Measurements from ENCODE around the gene TBCB.

TBCB gene

DNA sequence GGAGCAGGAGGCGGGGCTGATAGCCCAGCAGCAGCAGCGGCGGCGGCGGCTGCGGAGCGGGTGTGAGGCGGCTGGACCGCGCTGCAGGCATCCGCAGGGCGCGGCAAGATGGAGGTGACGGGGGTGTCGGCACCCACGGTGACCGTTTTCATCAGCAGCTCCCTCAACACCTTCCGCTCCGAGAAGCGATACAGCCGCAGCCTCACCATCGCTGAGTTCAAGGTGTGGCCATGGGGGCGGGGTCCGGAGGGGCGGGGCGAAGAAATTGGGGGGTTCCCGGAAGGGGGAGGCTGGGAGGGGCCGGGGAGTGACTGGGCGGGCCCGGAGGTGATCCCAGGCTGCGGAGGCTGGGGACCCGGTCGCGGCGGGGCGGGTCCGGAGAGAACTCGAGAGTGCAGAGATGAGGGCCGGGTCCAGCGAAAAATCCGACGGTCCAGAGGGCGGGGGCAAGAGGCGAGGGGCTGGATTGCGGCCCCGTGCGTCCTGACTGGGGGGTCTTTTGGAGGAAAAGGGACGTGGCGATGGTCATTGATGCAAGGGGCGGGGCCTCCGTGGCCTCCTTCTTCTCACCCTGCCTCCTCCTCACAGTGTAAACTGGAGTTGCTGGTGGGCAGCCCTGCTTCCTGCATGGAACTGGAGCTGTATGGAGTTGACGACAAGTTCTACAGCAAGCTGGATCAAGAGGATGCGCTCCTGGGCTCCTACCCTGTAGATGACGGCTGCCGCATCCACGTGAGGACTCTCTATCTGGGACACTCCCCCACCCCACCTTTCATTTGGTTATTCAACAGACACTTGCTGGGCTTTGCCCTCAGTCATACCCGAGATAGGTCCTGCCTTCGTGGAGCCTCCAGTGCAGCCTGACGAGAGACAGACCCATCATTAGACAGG, at the start of gene TBCB (continued):
- TF ChIP-seq, protein P1, sequence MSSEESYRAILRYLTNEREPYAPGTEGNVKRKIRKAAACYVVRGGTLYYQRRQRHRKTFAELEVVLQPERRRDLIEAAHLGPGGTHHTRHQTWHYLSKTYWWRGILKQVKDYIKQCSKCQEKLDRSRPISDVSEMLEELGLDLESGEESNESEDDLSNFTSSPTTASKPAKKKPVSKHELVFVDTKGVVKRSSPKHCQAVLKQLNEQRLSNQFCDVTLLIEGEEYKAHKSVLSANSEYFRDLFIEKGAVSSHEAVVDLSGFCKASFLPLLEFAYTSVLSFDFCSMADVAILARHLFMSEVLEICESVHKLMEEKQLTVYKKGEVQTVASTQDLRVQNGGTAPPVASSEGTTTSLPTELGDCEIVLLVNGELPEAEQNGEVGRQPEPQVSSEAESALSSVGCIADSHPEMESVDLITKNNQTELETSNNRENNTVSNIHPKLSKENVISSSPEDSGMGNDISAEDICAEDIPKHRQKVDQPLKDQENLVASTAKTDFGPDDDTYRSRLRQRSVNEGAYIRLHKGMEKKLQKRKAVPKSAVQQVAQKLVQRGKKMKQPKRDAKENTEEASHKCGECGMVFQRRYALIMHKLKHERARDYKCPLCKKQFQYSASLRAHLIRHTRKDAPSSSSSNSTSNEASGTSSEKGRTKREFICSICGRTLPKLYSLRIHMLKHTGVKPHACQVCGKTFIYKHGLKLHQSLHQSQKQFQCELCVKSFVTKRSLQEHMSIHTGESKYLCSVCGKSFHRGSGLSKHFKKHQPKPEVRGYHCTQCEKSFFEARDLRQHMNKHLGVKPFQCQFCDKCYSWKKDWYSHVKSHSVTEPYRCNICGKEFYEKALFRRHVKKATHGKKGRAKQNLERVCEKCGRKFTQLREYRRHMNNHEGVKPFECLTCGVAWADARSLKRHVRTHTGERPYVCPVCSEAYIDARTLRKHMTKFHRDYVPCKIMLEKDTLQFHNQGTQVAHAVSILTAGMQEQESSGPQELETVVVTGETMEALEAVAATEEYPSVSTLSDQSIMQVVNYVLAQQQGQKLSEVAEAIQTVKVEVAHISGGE (tag by site-specific recombination; conservative IDR thresholded peaks at IDR 0.05; ENCODE audit: low read depth) = peak; percentile 61
- TF ChIP-seq ZNF529 (tag by site-specific recombination; IDR thresholded peaks at IDR 0.05; ENCODE audit: insufficient replicate concordance) = no peak
- no peak; the same call in 1 of the 2 replicates for TF ChIP-seq ZNF10 (tag by site-specific recombination; IDR thresholded peaks at IDR 0.05)
- peak; percentile 95 for TF ChIP-seq KLF7 (tag by site-specific recombination; IDR thresholded peaks at IDR 0.05; ENCODE audit: borderline replicate concordance)
- TF ChIP-seq, protein P2, sequence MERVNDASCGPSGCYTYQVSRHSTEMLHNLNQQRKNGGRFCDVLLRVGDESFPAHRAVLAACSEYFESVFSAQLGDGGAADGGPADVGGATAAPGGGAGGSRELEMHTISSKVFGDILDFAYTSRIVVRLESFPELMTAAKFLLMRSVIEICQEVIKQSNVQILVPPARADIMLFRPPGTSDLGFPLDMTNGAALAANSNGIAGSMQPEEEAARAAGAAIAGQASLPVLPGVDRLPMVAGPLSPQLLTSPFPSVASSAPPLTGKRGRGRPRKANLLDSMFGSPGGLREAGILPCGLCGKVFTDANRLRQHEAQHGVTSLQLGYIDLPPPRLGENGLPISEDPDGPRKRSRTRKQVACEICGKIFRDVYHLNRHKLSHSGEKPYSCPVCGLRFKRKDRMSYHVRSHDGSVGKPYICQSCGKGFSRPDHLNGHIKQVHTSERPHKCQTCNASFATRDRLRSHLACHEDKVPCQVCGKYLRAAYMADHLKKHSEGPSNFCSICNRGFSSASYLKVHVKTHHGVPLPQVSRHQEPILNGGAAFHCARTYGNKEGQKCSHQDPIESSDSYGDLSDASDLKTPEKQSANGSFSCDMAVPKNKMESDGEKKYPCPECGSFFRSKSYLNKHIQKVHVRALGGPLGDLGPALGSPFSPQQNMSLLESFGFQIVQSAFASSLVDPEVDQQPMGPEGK (tag by site-specific recombination; IDR thresholded peaks at IDR 0.05) = peak; percentile 97
- peak; percentile 66 for TF ChIP-seq ZNF501 (tag by site-specific recombination; IDR thresholded peaks at IDR 0.05)
- TF ChIP-seq, protein P3, sequence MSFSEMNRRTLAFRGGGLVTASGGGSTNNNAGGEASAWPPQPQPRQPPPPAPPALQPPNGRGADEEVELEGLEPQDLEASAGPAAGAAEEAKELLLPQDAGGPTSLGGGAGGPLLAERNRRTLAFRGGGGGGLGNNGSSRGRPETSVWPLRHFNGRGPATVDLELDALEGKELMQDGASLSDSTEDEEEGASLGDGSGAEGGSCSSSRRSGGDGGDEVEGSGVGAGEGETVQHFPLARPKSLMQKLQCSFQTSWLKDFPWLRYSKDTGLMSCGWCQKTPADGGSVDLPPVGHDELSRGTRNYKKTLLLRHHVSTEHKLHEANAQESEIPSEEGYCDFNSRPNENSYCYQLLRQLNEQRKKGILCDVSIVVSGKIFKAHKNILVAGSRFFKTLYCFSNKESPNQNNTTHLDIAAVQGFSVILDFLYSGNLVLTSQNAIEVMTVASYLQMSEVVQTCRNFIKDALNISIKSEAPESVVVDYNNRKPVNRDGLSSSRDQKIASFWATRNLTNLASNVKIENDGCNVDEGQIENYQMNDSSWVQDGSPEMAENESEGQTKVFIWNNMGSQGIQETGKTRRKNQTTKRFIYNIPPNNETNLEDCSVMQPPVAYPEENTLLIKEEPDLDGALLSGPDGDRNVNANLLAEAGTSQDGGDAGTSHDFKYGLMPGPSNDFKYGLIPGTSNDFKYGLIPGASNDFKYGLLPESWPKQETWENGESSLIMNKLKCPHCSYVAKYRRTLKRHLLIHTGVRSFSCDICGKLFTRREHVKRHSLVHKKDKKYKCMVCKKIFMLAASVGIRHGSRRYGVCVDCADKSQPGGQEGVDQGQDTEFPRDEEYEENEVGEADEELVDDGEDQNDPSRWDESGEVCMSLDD (tag by site-specific recombination; IDR thresholded peaks at IDR 0.05) = peak; percentile 98
- no peak for TF ChIP-seq ZNF350 (tag by site-specific recombination; IDR thresholded peaks at IDR 0.05)
- TF ChIP-seq, protein P4, sequence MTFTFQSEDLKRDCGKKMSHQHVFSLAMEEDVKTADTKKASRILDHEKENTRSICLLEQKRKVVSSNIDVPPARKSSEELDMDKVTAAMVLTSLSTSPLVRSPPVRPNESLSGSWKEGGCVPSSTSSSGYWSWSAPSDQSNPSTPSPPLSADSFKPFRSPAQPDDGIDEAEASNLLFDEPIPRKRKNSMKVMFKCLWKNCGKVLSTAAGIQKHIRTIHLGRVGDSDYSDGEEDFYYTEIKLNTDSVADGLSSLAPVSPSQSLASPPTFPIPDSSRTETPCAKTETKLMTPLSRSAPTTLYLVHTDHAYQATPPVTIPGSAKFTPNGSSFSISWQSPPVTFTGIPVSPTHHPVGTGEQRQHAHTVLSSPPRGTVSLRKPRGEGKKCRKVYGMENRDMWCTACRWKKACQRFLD (tag by site-specific recombination; IDR thresholded peaks at IDR 0.05) = no peak
- TF ChIP-seq ZNF404 (tag by site-specific recombination; IDR thresholded peaks at IDR 0.05) = no peak
- TF ChIP-seq ZNF549 (tag by site-specific recombination; IDR thresholded peaks at IDR 0.05) = no peak
- TF ChIP-seq ZNF785 (tag by site-specific recombination; IDR thresholded peaks at IDR 0.05) = no peak; the same call in 1 of the 2 replicates
- TF ChIP-seq GLI2 (tag by site-specific recombination; IDR thresholded peaks at IDR 0.05; ENCODE audit: borderline replicate concordance, low read depth) = no peak
- no peak for TF ChIP-seq ZNF473 (tag by site-specific recombination; IDR thresholded peaks at IDR 0.05)
- TF ChIP-seq ZNF140 (tag by site-specific recombination; IDR thresholded peaks at IDR 0.05) = no peak
- no peak for TF ChIP-seq ZBTB1 (tag by site-specific recombination; IDR thresholded peaks at IDR 0.05)
- TF ChIP-seq ZNF514 (tag by site-specific recombination; IDR thresholded peaks at IDR 0.05) = no peak
- TF ChIP-seq ZNF391 (tag by site-specific recombination; IDR thresholded peaks at IDR 0.05; ENCODE audit: borderline replicate concordance, low read depth) = peak; percentile 73; the same call in 1 of the 2 replicates
- TF ChIP-seq, protein P5, sequence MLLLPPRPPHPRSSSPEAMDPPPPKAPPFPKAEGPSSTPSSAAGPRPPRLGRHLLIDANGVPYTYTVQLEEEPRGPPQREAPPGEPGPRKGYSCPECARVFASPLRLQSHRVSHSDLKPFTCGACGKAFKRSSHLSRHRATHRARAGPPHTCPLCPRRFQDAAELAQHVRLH (tag by site-specific recombination; IDR thresholded peaks at IDR 0.05) = no peak
- TF ChIP-seq ZNF292 (tag by site-specific recombination; IDR thresholded peaks at IDR 0.05; ENCODE audit: borderline replicate concordance, low read depth) = no peak
- no peak for TF ChIP-seq ZNF174 (tag by site-specific recombination; IDR thresholded peaks at IDR 0.05)
- TF ChIP-seq HOXA7 (CRISPR knock-in tag; IDR thresholded peaks at IDR 0.05; ENCODE audit: borderline replicate concordance) = no peak
- no peak for TF ChIP-seq ZNF530 (tag by site-specific recombination; IDR thresholded peaks at IDR 0.05; ENCODE audit: low read depth)
- TF ChIP-seq, protein P6, sequence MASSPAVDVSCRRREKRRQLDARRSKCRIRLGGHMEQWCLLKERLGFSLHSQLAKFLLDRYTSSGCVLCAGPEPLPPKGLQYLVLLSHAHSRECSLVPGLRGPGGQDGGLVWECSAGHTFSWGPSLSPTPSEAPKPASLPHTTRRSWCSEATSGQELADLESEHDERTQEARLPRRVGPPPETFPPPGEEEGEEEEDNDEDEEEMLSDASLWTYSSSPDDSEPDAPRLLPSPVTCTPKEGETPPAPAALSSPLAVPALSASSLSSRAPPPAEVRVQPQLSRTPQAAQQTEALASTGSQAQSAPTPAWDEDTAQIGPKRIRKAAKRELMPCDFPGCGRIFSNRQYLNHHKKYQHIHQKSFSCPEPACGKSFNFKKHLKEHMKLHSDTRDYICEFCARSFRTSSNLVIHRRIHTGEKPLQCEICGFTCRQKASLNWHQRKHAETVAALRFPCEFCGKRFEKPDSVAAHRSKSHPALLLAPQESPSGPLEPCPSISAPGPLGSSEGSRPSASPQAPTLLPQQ (tag by site-specific recombination; IDR thresholded peaks at IDR 0.05) = peak; percentile 31
- peak; percentile 48 for TF ChIP-seq ZBTB21 (tag by site-specific recombination; IDR thresholded peaks at IDR 0.05)
- no peak for TF ChIP-seq ZNF791 (tag by site-specific recombination; IDR thresholded peaks at IDR 0.05)
- TF ChIP-seq ZNF623 (tag by site-specific recombination; IDR thresholded peaks at IDR 0.05) = peak; percentile 27; the same call in 1 of the 2 replicates
- no peak for TF ChIP-seq ZNF626 (tag by site-specific recombination; IDR thresholded peaks at IDR 0.05)

All from HEK293 (cell line).